ENCODE data around the gene GADD45GIP1. TPM values are rescaled to one million over a fixed set of nuclear protein-coding genes. Genes with fewer than 3 reads are reported as not detected.
"Not testable (repeated sequence)": the region's sequence is repeated elsewhere in the genome, so short reads cannot be mapped to it uniquely, and the experiment has no call there.

Gene GADD45GIP1
- total RNA-seq, 4 donors from 2014 or later, result 28.6 to 55.0 (median 33.6) TPM

DNA sequence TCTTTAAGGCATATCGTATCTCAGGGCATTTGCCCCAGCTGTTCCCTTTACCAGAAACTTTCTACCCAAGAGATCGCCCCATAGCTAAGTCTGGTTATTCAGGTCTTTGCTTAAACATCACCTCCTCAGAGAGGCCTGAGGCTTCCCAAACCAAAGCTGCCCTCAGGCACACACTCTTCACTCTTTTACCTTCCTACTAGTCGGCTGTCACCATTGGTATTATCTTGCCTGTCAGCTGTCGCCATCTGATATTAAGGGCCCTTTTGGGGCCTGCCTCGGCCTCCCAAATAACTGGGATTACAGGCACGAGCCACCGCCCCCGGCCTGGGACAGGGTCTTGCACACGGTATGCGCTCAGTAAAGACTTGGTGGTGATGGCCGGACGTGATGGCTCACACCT is 1.0 kb downstream of the GADD45GIP1 start:
- H3K9me3 ChIP-seq, result no peaks in the 10 kb centered on the region
- in situ Hi-C loops (cut with MboI; ENCODE audit: low pct_ligation_motif_present in 1 of 4, low pct_unique_long_range_greater_than_20kb in 1 of 4, low sequenced_read_pairs in 3 of 4), result loop anchor here in 1 of 4 donors (25.0 kb wide), 1 partner anchor 306 kb away; no protein-coding TSS in a partner anchor
- no peak for DNase-seq
- peak overlapping the region; percentile 88 to 95 (median 93) for H3K27ac ChIP-seq
- TF ChIP-seq EP300 (IDR thresholded peaks at IDR 0.05; ENCODE audit: low read depth) (no peak), CTCF (IDR thresholded peaks at IDR 0.05) (no peak), POLR2A (IDR thresholded peaks at IDR 0.05) (no peak), POLR2AphosphoS5 (IDR thresholded peaks at IDR 0.05) (no peak)
- peak overlapping the region in 3 of 4 donors; percentile 82 to 92 (median 85) for H3K4me3 ChIP-seq
- H3K27me3 ChIP-seq, result no peaks in the 10 kb centered on the region
- intact Hi-C loops (cut with DNase I; ENCODE audit: low total_unique reads), result no loop called here
- peaks cover 0 to 48% (median 30%) of the 10 kb centered on the region in 4 donors for H3K4me1 ChIP-seq
- H3K36me3 ChIP-seq, result peaks cover 0 to 8% (median 1%) of the 10 kb centered on the region in 4 donors
- 57 to 67% methylated on average over 3 to 12 of the region's 12 CpGs for WGBS, 2 donors (ENCODE audit: low coverage in 1 of 2)

- H3K36me3 ChIP-seq; H3K9me3 ChIP-seq; DNase-seq; H3K27me3 ChIP-seq; H3K4me3 ChIP-seq; intact Hi-C loops (cut with DNase I; ENCODE audit: low total_unique reads): not testable (repeated sequence)
- peak overlapping the region; percentile 36 to 95 (median 90) for H3K27ac ChIP-seq
- in situ Hi-C loops (cut with MboI; ENCODE audit: low pct_ligation_motif_present in 1 of 4, low pct_unique_long_range_greater_than_20kb in 1 of 4, low sequenced_read_pairs in 3 of 4), result loop anchor here in 1 of 4 donors (25.0 kb wide), 1 partner anchor 307 kb away; no protein-coding TSS in a partner anchor
- WGBS, 2 donors (ENCODE audit: low coverage in 1 of 2), result 85% methylated on average over 9 of the region's 9 CpGs; no CpG with 5 or more reads in 1 of the 2 donors
- peaks cover 0 to 48% (median 30%) of the 10 kb centered on the region in 4 donors for H3K4me1 ChIP-seq
Measured at GRCh38 chr19:12955575-12955974, 1.4 kb downstream of the GADD45GIP1 start.

DNA sequence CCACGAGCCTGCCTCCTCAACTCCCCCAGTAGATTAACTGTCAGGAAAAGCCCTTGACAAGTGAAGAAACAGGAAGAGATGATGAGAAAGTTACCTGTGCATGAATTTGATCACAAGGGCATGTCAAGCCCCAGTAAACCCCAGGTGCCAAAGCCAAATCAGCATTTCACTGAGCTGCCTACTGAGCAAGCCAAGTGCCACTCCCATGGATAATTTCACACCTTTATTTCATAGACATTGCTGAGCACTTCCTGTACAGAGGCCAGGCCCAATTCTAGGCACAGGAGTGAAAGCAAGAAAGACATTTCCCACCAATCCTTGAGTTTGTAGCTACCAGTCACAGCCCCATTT is 2.4 kb downstream of the GADD45GIP1 start:
- H3K27ac ChIP-seq, result peak overlapping the region; percentile 36 to 88 (median 59)
- intact Hi-C loops (cut with DNase I; ENCODE audit: low total_unique reads), result no loop called here
- no CpG with 5 or more reads among the region's 1 CpG for WGBS, 2 donors (ENCODE audit: low coverage in 1 of 2)
- no peaks in the 10 kb centered on the region for H3K9me3 ChIP-seq
- no peaks in the 10 kb centered on the region for H3K27me3 ChIP-seq
- no peak for TF ChIP-seq POLR2AphosphoS5 (IDR thresholded peaks at IDR 0.05)
- TF ChIP-seq CTCF (IDR thresholded peaks at IDR 0.05), result no peak
- no peak for TF ChIP-seq POLR2A (IDR thresholded peaks at IDR 0.05)
- TF ChIP-seq EP300 (IDR thresholded peaks at IDR 0.05; ENCODE audit: low read depth), result no peak
- no peak for DNase-seq
- H3K4me1 ChIP-seq, result peaks cover 0 to 48% (median 30%) of the 10 kb centered on the region in 4 donors
- no peak overlapping the region for H3K4me3 ChIP-seq
- in situ Hi-C loops (cut with MboI; ENCODE audit: low pct_ligation_motif_present in 1 of 4, low pct_unique_long_range_greater_than_20kb in 1 of 4, low sequenced_read_pairs in 3 of 4), result loop anchor here in 1 of 4 donors (25.0 kb wide), 1 partner anchor 308 kb away; no protein-coding TSS in a partner anchor
- peaks cover 0 to 15% (median 5%) of the 10 kb centered on the region in 4 donors for H3K36me3 ChIP-seq

- peak overlapping the region; percentile 36 to 88 (median 59) for H3K27ac ChIP-seq
- H3K4me1 ChIP-seq, result peaks cover 0 to 48% (median 30%) of the 10 kb centered on the region in 4 donors
- no peaks in the 10 kb centered on the region for H3K27me3 ChIP-seq
- TF ChIP-seq CTCF (IDR thresholded peaks at IDR 0.05), result no peak
- TF ChIP-seq POLR2AphosphoS5 (IDR thresholded peaks at IDR 0.05), result no peak
- no peak for TF ChIP-seq POLR2A (IDR thresholded peaks at IDR 0.05)
- TF ChIP-seq EP300 (IDR thresholded peaks at IDR 0.05; ENCODE audit: low read depth), result no peak
- no peak for DNase-seq
- H3K36me3 ChIP-seq, result peaks cover 0 to 21% (median 8%) of the 10 kb centered on the region in 4 donors
- WGBS, 2 donors (ENCODE audit: low coverage in 1 of 2), result 61% methylated on average over 12 of the region's 12 CpGs; no CpG with 5 or more reads in 1 of the 2 donors
- in situ Hi-C loops (cut with MboI; ENCODE audit: low pct_ligation_motif_present in 1 of 4, low pct_unique_long_range_greater_than_20kb in 1 of 4, low sequenced_read_pairs in 3 of 4), result loop anchor here in 1 of 4 donors (25.0 kb wide), 1 partner anchor 308 kb away; no protein-coding TSS in a partner anchor
- no peaks in the 10 kb centered on the region for H3K9me3 ChIP-seq
- intact Hi-C loops (cut with DNase I; ENCODE audit: low total_unique reads), result no loop called here
- H3K4me3 ChIP-seq, result no peak overlapping the region
Measured at GRCh38 chr19:12953799-12954611, 3.0 kb downstream of the GADD45GIP1 start.
